NK-92 (cell line): ENCODE data around the gene OPA3.

ENCODE experiments used
- DNase-seq: peaks from one replicate; lab custom pipeline; 2025; ENCODE audit not compliant: unreplicated experiment; lab: John Stamatoyannopoulos, UW

Gene OPA3

GRCh38 chr19:45483033-45483432, 101.6 kb downstream of the OPA3 start:
- no peak for DNase-seq

DNA sequence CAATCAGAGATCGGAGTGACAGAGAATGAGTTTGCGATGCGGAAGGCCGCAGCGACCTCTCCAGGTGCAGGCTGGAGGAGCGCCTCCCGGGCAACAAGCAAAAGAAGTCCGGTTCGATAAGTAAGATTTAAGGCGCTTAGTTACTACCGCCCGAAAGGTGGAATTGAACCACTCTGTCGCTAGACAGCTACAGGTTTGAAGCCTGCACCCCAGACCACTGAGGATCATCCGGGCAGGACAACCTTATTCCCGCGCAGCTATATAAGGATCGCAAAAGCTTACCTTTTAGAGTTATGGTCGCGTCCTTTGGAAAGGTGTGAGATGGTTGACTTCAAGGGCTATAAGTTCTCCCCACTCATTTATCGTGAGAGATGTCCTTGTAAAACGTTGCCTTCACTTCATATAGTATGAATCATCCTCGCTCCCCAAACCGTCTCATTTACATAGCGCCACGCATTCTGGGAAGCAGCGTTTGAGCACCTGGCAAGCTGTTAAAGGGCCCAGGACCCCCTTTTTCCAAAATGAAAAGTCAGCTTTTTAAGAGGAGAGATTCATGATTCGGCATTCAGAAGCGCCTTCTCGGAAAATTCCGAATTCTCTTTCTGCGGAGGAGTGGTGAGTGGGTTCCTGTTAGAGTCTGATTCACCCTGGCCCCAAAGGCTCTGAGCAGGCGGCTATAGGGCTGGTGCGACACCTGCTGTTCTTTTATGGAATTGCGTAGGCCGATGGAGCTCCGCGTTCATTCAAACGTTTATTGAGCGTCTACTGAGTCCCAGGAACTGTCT, 106.0 kb downstream of the OPA3 start:
- DNase-seq = no peak

DNA sequence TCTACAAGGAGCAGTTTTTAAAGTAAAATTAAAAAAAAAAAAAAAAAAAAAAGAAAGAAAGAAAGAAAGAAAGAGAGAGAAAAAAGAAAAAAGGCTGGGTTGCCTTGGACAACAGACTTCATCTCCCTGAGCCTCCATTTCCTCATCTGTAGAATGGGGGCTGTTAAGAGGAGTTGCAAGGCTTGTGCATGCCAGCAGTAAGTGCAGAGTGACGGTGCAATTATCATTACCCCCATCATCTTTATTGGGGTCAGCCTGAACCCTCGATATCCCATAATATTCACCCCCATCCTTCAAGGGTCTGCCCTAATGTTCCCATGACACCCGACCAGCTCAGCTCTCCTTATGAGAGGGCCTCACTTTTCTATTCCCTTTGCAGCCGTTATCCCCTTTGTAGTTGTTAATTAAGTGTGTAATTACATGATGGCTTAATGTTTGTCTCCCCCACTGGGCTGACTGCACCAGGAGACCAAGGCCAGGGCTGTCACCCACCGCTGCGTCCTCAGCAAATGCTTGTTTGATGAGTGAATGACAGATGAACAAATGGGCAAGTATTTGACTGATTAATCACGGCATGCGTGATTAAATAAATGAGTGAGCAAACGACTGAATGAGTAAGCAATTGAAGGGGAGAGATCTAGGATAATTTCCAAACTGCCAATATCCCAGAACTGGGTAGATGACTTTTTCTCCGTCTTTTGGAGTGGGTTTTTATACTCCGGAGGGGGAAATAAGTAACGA, 106.7 kb downstream of the OPA3 start:
- no peak for DNase-seq
